Upper lobe of left lung (tissue), 4 donors: ENCODE measurements around the gene SPINK1.
A peak's percentile ranks its signal among the peaks of the same experiment; 100 is the strongest.
"Not testable (repeated sequence)": the region's sequence is repeated elsewhere in the genome, so short reads cannot be mapped to it uniquely, and the experiment has no call there.

Source experiments
- EP300 ChIP-seq, 4 donors: sonication (generic); formaldehyde crosslinking; IDR thresholded peaks; one replicate each; pipeline ENCODE4 v1.5.1; 2017; ENCODE audit warnings: antibody characterized with exemption in 4 of 4, control low read depth in 2 of 4
- POLR2A ChIP-seq, 4 donors: fragments of 450-650 bp; IDR thresholded peaks; one replicate each; pipeline ENCODE4 v1.5.1; 2016 to 2017; ENCODE audit warnings: antibody characterized with exemption in 4 of 4, mild to moderate bottlenecking in 2 of 4
- TF ChIP-seq, protein P1 (sequence below), 6 experiments: fragments of 450-650 bp in 4 of 6; fragments of 200-600 bp in 2 of 6; sonication (generic) in 2 of 6; IDR thresholded peaks; one replicate each; pipeline ENCODE4 v1.5.1; 2016 to 2019; ENCODE audit warnings: antibody characterized with exemption in 6 of 6

DNA sequence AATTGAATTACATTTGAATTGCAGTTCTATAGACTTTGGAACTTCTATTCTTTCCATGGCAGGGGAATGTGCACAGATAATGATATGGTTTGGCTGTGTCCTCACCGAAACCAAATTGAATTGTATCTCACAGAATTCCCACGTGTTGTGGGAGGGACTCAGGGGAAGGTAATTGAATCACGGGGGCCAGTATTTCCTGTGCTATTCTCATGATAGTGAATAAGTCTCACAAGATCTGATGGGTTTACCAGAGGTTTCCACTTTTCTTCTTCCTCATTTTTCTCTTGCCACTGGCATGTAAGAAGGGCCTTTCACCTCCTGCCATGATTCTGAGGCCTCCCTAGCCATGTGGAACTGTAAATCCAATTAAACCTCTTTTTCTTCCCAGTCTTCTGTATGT, 28.3 kb downstream of the SPINK1 start:
- TF ChIP-seq, protein P1, sequence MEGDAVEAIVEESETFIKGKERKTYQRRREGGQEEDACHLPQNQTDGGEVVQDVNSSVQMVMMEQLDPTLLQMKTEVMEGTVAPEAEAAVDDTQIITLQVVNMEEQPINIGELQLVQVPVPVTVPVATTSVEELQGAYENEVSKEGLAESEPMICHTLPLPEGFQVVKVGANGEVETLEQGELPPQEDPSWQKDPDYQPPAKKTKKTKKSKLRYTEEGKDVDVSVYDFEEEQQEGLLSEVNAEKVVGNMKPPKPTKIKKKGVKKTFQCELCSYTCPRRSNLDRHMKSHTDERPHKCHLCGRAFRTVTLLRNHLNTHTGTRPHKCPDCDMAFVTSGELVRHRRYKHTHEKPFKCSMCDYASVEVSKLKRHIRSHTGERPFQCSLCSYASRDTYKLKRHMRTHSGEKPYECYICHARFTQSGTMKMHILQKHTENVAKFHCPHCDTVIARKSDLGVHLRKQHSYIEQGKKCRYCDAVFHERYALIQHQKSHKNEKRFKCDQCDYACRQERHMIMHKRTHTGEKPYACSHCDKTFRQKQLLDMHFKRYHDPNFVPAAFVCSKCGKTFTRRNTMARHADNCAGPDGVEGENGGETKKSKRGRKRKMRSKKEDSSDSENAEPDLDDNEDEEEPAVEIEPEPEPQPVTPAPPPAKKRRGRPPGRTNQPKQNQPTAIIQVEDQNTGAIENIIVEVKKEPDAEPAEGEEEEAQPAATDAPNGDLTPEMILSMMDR (IDR thresholded peaks at IDR 0.05): not testable (repeated sequence)
- not testable (repeated sequence) for TF ChIP-seq POLR2A (IDR thresholded peaks at IDR 0.05)
- TF ChIP-seq EP300 (IDR thresholded peaks at IDR 0.05): peak in 1 of 4 donors; percentile 37
